NCI-H2171 treated with DMSO at 0.1 percent for 48 hours (cell line): Measurements from ENCODE around the gene WDR88.
A peak's percentile ranks its signal among the peaks of the same experiment; 100 is the strongest.
"Not testable (repeated sequence)": the region's sequence is repeated elsewhere in the genome, so short reads cannot be mapped to it uniquely, and the experiment has no call there.

Source experiments
- DNase-seq: peaks from one replicate; lab custom pipeline; 2025; lab: John Stamatoyannopoulos, UW

WDR88 gene, protein sequence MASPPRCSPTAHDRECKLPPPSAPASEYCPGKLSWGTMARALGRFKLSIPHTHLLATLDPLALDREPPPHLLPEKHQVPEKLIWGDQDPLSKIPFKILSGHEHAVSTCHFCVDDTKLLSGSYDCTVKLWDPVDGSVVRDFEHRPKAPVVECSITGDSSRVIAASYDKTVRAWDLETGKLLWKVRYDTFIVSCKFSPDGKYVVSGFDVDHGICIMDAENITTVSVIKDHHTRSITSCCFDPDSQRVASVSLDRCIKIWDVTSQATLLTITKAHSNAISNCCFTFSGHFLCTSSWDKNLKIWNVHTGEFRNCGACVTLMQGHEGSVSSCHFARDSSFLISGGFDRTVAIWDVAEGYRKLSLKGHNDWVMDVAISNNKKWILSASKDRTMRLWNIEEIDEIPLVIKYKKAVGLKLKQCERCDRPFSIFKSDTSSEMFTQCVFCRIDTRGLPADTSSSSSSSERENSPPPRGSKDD

DNA sequence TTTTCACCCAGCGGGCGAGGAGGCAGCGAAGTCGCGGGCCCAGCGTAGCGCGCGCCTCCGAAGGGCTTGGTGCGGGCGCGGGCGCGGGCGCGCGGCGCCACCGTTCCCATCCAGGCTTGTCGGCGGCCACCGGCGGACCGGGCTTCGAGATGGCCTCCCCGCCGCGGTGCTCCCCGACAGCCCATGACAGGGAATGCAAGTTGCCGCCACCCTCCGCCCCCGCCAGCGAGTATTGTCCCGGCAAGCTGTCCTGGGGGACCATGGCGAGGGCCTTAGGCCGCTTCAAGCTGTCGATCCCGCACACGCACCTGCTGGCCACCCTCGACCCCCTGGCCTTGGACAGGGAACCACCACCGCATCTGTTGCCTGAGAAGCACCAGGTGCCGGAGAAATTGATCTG, at the start of gene WDR88:
Gene WDR88, plus strand, starts transcription at position 94 of the 400 bp plus-strand sequence. Its CDS starts 56 bp downstream, at position 150.
- DNase-seq = no peak

DNA sequence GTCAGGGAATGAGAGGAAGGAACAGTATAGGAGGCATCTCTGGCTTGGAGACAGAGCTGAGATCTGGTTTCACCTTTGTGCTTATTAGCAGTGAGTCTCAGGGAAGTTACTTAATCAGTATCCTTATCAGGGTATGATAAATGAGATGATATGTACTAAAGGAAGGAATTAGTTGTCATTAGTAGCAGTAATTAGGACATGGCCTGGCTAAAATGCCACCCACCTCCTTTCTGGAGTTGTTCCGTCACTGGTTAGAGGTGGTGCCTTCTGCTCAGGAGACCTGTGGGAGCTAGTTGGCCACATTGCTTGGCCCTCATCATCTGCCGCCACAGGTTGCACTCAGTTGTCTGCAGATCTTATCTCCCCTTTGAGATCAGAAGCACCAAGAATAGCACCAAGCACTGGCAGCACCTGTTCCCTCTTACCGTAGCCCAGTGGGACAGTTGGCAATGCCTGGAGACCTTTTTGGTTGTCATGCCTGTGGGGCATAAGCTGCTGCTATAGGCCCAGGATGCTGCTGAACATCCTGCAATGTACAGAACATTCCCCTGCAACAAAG, 46.3 kb upstream of the WDR88 start:
- peak; percentile 62 for DNase-seq

DNA sequence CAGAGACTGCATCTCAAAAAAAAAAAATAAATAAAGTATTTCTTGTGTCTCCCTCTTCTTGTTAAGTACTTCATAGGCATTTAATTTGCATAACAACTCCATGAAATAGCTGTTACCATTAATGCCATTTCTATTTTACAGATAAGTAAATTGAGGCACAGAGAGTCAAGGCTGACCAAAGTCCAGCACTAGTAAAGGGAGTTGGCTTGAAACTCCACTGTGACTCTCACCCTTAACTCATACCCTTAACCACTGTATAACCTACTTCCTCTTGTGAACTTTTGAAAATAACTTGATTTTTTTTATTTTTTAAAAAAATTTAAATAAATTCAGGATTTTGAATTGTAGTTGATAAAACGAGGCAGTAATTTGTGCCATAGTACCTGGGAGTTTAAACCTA, 45.0 kb upstream of the WDR88 start:
- DNase-seq = no peak

DNA sequence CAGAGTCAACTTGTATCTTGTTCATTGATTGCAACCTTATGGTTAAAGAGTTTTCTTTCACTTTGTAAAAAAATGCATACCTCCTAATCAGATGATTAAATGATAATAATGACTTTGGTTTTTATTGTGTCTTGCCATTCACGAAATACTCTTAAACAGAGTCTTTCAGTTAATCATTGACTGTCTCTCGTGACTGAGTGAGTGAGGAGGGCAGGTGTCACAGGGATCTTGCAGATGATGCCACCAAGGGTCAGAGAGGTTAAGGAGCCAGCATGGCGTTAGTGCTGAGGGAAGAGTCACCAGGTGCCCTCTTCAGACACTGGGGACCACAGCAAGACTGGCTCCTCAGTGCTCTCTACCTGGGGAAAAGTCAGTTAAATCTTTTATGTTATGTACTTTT, 42.9 kb upstream of the WDR88 start:
- DNase-seq = no peak

DNA sequence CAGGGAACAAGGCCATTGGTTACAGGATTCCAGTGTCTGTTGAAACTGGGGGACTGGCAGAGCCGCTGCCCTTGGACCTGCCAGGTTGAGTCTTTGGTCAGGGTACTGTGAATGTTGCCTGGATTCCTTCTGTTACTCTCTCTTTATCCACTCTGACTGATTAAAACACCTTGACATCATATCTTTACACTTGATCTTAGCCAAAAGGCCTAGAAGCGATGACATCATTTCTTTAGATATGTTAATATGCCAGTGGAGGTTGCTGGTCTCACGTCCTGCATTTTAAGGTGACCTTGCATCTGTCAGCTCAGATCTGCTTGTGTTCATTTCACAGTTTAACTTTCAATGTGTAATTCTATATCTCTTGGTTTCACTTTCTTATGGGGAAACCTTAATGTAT, 41.7 kb upstream of the WDR88 start:
- no peak for DNase-seq

DNA sequence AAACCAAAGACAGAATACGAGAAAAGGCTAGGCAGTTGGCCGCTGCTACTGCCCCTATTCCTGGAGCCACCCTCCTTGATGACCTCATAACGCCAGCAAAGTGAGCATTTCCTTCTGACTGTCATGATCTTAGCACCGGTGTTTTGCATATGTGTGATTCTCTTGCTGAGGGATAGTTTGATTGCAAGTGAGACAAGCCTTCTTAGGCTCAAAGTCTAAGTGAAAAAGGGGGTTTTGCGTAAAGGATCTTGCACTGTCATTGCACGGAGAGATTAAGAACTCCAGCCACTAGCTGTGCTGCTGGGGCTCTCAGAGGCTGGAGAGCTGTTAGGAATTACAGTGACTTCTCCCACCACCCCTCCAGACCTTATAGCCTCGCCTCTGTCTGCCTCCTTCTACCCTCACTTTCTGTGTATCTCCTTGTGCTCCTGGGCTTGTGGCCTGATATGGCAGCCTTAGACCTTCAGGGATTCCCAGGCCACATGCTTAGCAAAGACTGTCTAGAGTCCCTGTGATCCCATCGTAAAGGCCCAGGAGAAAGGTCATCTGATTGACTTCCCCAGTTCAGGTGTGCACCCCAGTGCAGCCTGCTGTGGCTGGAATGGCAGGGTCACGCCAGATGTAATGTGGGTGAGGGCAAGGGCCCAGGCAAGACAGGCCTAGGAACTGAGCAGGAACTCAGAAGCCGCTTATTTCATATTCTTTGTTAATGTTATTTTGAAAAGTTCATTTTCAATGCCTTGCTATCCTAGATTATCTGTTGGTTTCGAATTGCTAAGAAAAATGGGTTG, 38.3 kb upstream of the WDR88 start:
- DNase-seq = no peak

DNA sequence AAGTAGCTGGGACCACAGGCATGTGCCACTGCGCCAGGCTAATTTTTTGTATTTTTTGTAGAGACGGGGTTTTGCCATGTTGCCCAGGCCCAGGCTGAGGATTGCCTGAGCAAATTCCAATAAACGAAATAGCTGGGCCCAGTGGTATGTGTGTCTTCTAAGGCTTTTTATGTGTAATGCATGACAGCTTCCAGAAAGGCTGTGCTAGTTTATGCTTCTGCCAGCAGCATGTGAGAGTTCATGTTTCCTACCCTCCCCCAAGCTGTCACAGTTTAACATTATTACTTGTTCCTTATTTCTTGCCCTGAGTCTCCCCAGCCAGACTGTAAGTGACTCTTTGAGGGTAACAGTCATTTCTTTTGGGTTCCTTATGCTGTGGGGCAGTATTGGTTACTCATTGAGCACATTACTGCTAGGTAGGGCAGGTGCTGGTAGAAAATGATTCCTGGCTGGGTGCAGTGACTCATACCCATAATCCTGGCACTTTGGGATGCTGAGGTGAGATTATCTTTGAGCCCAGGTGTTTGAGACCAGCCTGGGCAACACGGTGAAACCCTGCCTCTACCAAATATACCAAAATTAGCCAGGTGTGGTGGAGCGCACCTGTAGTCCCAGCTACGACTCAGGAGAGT, 37.4 kb upstream of the WDR88 start:
- no peak for DNase-seq

DNA sequence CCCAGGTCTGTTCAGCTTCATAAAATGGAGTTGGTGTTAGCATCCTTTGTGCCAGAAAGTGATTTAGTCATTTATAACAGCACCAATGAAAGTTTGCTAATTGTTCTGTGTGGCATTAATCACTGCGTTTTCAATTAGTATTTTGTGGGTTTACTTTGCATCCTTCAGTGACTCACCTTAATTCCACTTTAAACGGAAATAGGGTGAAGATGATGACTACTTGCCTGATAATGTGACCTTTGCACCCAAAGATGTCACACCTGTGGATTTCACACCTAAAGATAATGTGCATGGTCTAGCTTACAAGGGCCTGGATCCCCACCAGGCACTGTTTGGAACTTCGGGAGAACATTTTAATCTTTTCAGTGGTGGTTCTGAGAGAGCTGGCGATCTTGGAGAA, 35.9 kb upstream of the WDR88 start:
- DNase-seq = no peak

DNA sequence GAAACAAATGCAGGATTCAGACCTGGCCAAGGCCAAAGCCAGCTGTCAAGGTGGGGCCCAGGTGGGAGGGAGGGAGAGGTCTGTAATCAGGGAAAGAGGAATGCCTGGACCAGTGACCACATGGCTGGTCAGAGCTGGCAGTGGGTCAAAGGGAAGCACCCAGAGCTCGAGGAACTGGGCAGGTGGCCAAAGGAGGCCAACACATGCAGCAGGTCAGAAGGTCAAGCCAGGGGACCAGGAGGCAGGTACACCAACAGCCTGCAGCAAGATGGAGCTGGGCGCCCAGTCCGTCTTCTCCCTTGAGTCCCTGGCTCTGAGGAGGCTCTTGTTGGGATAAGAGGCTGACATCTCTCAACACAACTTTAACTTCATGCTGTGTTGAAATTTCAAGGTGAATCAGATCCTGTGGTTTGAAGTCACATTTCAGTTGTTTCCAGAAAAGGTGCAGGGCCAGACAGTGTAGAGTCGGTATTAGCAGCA, 33.8 kb upstream of the WDR88 start:
- DNase-seq = no peak

DNA sequence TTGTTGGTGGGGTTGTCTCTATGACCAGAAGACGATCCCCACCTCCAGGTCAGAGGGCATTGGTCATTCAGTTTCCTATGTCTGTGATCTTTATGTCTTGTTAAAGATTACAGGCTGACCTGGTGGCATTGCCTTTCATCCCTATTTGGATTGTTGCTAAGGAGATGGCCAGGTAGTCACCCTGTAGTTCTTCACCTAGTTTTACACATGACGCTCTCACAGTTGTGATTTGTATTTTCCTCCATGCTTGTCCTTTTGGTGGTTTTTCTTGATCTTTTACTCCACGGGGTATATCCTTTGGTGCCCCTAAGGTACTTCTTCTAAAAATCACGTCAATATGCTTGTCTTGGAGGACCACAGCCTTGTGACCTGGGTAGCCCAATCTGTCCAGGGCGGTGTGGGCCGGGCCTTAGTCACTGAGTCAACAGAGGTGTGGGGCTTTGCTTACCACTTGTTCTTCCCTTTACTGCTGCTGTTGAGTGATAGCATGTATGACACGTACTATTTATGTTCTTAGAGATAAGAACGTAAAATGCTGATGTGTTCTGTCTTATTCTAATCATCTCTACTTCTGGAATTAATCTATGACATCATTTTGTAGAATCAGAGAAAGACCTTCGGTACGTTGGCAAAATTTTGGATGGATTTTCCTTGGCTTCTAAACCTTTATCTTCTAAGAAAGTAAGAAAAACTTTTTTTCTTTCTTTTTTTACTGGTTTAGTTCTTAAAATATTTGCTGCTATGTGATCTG, 30.8 kb upstream of the WDR88 start:
- DNase-seq = no peak

DNA sequence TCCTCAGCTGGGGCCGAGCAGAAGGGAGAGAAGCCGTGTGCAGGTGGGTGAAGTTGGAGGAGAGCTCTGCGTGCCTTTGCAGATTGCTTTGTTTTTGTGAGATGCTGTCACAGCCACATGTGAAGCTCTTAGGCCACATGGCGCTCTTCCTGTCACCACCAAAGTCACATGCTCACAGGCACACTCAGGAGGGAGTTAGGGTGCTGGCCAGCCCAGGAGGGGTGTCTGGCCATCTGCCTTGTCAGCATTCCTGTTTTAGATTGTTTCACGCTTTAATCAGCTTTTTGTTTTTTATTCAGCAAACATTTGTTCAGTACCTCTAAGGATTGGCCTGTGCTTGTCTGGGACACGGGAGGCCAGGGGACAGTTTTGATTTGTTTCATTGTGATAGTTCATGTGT, 29.0 kb upstream of the WDR88 start:
- DNase-seq = no peak

DNA sequence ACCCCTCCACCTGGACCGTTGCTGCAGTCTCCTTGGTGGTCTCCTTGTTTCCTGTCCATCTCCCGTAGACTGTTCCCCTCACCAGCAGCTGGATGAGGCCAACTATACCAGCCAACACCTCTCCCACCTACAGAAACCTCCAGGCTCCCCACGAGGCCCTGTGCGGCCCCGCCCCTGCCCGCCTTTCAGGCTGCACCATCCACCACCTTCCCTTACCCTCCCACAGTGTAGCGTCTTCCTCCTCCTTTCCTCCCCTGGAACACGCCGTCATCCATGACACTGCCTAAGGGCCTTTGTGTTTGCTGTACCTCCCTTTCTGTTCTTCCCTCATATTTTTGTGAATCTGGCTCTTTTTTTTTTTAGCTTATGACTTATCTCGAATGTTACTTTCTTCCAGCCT, 23.8 kb upstream of the WDR88 start:
- DNase-seq = no peak

DNA sequence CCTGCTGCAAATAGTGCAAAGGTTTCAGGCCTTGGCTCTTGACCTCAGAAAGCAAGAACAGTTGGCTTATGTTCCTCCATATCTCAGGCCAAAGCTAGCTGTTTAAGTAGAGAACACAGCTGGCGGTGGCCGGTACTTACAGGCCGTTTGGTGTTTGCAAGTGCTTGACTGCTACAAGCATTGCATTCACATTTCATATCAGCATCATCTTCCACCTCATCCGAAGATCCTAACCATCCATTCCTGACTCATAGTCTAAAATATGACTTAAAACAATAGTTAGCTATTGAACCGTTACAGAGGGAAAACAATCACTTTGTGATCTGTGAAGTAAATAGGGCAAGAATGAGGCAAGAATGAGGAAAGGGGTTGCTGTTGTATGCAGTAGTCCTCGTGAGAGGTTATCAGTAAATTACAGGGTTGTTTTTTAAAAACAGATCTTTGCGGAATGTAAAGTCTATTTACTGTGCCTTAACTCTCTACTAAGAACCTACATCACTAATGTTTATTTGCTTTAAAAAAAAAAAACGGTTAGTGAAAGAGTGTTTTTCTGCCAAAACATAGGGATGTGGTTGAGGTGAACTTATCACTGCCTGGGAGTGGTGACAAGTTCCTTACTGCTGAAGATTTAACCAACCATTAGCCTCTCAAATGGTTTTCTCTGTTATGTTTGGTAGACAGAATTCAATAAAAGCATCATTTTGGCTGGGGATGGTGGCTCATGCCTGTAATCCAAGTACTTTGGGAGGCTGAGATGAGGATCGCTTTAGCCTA, 21.6 kb upstream of the WDR88 start:
- no peak for DNase-seq

DNA sequence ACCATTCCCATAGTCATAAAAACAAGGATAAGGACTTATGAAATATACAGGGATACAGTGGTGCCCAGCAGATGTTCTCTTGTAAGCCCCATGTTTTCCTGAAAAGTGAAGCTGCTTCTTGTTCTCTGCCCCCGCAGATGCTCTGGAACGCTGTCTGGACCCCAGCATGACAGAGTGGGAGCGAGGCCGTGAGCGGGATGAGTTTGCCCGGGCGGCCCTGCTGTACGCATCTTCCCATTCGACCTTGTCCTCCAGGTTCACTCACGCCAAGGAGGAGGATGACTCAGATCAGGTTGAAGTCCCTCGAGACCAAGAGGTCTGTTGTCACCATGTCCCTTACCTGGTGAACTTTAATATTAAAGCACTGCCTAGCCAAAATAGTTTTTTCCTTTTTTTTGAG, 20.3 kb upstream of the WDR88 start:
- no peak for DNase-seq

DNA sequence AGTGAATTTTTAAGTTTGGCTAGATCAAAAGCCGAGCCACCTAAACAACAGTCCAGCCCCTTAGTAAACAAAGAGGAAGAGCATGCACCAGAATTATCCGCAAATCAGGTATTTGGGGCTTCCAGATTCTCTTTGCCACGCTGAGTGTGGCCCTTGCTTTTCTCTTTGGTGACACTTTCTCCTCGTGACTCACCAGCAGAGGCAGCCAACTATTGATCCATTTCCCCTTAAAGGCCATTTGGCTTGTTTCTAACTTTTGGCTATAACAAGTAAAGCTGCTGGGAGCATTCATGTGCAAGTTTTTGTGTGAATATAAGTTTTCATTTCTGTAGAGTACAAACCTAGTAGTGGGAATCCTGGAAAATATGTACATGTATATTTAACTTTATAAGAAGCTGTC, 17.6 kb upstream of the WDR88 start:
- DNase-seq = no peak

DNA sequence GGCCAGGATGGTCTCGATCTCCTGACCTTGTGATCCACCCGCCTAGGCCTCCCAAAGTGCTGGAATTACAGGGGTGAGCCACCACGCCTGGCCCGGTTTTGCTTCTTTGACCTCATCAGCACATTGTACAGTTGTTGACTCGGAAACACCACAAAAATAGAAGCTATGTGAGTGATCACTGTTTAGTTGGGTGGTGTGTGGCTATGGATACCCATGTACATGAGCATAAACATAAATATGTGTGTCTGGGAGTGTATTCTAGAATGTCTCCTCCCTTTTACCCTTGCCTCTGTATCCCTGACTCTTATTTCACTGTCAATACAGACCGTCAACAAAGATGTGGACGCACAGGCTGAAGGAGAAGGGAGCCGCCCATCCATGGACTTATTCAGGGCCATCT, 14.4 kb upstream of the WDR88 start:
- no peak for DNase-seq

DNA sequence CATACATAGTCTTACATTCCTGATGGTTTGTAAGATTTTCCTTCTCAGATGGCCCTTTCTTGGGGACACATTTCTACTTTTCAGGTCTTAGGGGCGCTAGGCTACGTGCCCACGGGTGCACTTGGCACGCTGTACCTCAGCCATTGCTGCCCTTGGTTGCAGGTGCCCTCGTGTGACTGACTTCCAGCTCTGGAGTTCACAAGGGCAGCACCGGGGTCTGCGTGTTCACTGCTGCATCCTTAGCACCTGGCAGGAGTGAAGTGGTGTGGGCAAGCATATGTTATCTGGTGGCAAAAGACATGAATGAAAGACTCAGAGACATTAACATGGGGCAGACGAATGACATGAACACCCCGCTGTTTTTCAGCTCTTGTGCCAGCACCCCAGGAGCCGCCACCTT, 13.3 kb upstream of the WDR88 start:
- no peak for DNase-seq

DNA sequence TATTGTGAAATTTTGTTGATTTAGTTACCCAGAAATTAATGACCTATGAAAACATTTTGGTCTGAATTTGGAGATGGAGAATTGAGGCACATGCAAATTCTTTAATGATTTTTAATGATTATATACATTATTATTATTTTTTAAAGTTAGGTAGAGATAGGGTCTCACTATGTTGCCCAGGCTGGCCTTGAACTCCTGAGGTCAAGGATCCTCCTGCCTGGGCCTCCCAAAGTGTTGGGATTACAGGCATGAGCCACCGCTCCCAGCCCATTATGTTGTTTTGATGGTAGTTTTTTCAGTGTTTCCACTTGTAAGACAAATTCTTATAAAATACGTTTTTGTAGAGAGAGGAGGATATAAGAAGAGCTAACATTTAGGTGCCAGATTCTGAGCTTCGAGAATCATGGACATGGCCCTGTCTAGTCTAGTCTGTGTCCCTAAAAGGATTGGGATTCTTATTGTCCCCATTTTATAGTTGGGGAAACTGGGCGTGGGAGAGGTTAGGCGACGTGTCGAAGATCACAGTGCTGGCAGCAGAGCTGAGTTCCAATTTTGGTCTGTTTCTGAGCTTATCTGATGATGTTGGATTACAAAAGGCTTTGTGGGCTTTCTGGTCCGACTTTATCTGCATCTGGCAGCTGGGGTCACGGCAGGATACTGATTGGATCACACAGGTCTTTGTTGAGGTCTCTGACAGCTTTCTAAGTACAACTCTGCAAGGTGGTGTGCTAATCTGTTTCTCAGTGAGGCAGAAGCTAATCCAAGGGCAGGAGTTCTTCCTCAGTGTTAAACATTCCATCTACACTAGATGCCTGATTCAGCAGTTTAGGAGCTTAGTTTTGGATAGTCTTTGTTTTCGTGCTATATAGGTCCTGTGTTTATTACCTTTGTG, 7.5 kb upstream of the WDR88 start:
- DNase-seq = no peak

DNA sequence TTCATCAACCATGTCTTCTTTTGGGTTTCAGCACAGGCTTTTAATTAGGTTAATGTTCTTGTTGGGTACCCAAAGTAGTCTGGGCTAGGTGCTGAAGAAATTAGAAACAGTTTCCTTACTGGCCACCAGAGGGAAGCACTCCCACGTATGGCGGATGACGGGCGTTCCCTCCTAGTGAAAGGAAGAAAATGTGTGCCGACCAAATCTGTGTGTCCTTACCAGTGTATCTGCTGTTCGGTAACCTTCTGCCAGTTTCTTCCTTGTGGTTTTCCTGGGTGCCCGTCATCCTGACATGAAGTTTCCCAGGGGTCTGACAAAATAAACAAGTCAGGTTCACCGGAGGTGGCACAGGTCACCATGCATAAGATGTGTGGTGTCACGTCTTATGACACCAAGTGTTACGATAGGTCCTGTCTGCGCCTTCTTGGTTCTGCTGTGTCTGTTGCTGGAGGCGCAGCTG, 6.0 kb upstream of the WDR88 start:
- DNase-seq = peak; percentile 65

DNA sequence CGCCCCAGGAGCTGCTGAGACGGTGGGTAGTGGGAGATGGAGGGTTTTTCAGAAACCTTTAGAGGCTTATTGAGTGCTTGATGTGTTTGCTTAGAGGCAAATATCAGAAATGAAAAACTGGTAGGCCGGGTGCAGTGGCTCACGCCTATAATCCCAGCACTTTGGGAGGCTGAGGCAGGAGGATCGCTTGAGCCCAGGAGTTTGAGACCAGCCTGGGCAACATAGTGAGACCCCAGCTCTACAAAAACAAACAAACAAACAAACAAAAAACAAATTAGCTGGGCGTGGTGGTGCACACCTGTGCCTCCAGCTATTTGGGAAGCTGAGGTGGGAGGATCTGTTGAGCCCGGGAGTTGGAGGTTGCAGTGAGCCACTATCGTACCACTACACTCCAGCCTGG, 5.2 kb upstream of the WDR88 start:
- not testable (repeated sequence) for DNase-seq
